ENCODE data around the gene TMED9.

Gene TMED9

GRCh38 chr5:177592010-177592834 is at the start of gene TMED9:
Gene TMED9, plus strand, starts transcription at chr5:177592203. Its CDS starts 12 bp downstream, at chr5:177592215.
- no peak within 1 kb of the TSS for H3K27ac ChIP-seq (ENCODE audit: low read length)
- H3K4me3 ChIP-seq (ENCODE audit: low read length), result peak within 1 kb of the TSS; percentile 97
- H3K4me1 ChIP-seq (ENCODE audit: insufficient read depth, low read length), result no peaks in the 10 kb centered on the region
- H3K36me3 ChIP-seq (ENCODE audit: insufficient read depth, low read depth, low read length), result peaks cover 37% of the 10 kb centered on the region
- H3K9me3 ChIP-seq (ENCODE audit: insufficient read depth, low read depth, low read length), result no peaks in the 10 kb centered on the region
- H3K27me3 ChIP-seq (ENCODE audit: insufficient read depth, low read length), result peaks cover 19% of the 10 kb centered on the region; the same call in 1 of the 2 replicates
- H3K9ac ChIP-seq (ENCODE audit: low read depth, low read length), result peak within 1 kb of the TSS; percentile 89

GRCh38 chr5:177542816-177543465 is 49.1 kb upstream of the TMED9 start:
- 0 out of 2 replicates have a peak, but pooled peaks cover 4% of the 10 kb centered on the region for H3K4me1 ChIP-seq (ENCODE audit: insufficient read depth, low read length)
- no peak overlapping the region for H3K27ac ChIP-seq (ENCODE audit: low read length)

DNA sequence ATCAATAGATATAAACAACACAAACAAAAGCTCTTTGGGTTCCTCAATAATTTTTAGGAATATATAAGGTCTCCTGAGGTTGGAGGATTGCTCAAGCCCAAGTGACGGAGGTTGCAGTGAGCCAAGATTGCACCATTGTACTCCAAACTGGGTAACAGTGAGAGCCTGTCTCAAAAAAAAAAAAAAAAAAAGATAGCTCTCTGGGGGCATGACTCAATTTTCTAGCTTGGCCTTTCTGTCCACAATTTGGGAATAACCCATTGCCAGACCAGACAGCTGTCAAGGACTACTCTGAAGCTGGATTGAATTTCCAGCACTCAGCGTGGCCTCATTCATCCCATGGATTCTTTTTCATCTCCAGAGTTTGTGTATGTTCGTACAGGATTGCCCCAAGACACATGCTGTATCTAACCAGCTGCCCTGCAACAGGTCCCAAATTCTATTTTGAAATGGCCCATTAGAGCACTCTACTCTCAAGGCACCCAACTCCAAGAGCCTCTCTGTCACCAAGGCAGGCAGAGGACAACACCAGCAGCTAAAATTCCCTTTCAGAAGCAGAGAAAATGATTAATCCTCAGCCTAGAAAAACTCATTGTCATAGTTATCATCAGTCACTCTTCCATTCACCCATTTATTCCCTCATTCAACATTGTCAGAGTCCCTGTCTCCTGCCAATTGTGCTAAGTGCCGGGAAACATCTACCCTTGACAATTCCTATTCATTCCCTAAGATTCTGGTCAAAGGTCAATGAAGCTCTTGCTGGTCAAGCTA is 46.3 kb upstream of the TMED9 start:
- Histone ChIP-seq H3K27ac (ENCODE audit: low read length) (no peak overlapping the region), H3K9me3 (ENCODE audit: insufficient read depth, low read depth, low read length) (no peaks in the 10 kb centered on the region), H3K4me3 (ENCODE audit: low read length) (no peak overlapping the region), H3K9ac (ENCODE audit: low read depth, low read length) (no peak overlapping the region), H3K36me3 (ENCODE audit: insufficient read depth, low read depth, low read length) (peaks cover 20% of the 10 kb centered on the region), H3K27me3 (ENCODE audit: insufficient read depth, low read length) (no peaks in the 10 kb centered on the region), H3K4me1 (ENCODE audit: insufficient read depth, low read length) (0 out of 2 replicates have a peak, but pooled peaks cover 4% of the 10 kb centered on the region)

More at GRCh38 chr5:177542816-177543465, 49.1 kb upstream of the TMED9 start:
- Histone ChIP-seq H3K9me3 (ENCODE audit: insufficient read depth, low read depth, low read length) (no peaks in the 10 kb centered on the region), H3K9ac (ENCODE audit: low read depth, low read length) (no peak overlapping the region), H3K27me3 (ENCODE audit: insufficient read depth, low read length) (no peaks in the 10 kb centered on the region), H3K4me3 (ENCODE audit: low read length) (no peak overlapping the region), H3K36me3 (ENCODE audit: insufficient read depth, low read depth, low read length) (peaks cover 31% of the 10 kb centered on the region)

DNA sequence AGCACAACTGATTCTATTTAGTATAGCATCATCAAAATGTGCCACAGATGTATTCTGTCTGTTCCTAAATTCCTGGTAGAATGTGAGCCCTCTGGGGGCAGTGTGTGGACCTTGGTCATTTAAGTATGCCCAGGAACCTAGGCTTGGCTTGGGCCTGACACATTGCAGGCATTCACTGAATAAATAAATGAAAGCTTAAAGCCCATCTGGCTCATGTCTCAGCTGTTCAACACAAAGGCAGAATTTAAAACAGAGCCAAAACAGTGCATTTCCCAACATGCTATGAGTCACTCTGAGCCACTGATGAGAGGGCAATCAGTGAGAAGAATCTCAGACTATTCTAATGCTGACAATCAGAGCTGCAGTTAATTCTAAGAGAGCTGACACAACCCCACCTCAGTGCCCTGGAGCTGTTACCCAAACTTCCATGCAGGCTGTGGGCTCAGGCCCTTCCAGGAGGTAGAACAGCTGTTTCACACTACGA is 45.7 kb upstream of the TMED9 start:
- Histone ChIP-seq H3K27me3 (ENCODE audit: insufficient read depth, low read length) (no peaks in the 10 kb centered on the region), H3K36me3 (ENCODE audit: insufficient read depth, low read depth, low read length) (peaks cover 24% of the 10 kb centered on the region), H3K4me1 (ENCODE audit: insufficient read depth, low read length) (0 out of 2 replicates have a peak, but pooled peaks cover 4% of the 10 kb centered on the region), H3K4me3 (ENCODE audit: low read length) (no peak overlapping the region), H3K9me3 (ENCODE audit: insufficient read depth, low read depth, low read length) (no peaks in the 10 kb centered on the region), H3K9ac (ENCODE audit: low read depth, low read length) (no peak overlapping the region), H3K27ac (ENCODE audit: low read length) (no peak overlapping the region)

GRCh38 chr5:177547736-177548135 is 44.3 kb upstream of the TMED9 start:
- Histone ChIP-seq H3K36me3 (ENCODE audit: insufficient read depth, low read depth, low read length) (peaks cover 30% of the 10 kb centered on the region), H3K4me3 (ENCODE audit: low read length) (no peak overlapping the region), H3K27me3 (ENCODE audit: insufficient read depth, low read length) (no peaks in the 10 kb centered on the region), H3K9me3 (ENCODE audit: insufficient read depth, low read depth, low read length) (no peaks in the 10 kb centered on the region), H3K9ac (ENCODE audit: low read depth, low read length) (no peak overlapping the region), H3K27ac (ENCODE audit: low read length) (no peak overlapping the region), H3K4me1 (ENCODE audit: insufficient read depth, low read length) (peaks cover 4% of the 10 kb centered on the region; the same call in 1 of the 2 replicates)

GRCh38 chr5:177548495-177548894 is 43.5 kb upstream of the TMED9 start:
- Histone ChIP-seq H3K27me3 (ENCODE audit: insufficient read depth, low read length) (no peaks in the 10 kb centered on the region), H3K36me3 (ENCODE audit: insufficient read depth, low read depth, low read length) (peaks cover 31% of the 10 kb centered on the region), H3K9me3 (ENCODE audit: insufficient read depth, low read depth, low read length) (no peaks in the 10 kb centered on the region), H3K4me1 (ENCODE audit: insufficient read depth, low read length) (peaks cover 11% of the 10 kb centered on the region; the same call in 1 of the 2 replicates), H3K27ac (ENCODE audit: low read length) (no peak overlapping the region), H3K4me3 (ENCODE audit: low read length) (no peak overlapping the region), H3K9ac (ENCODE audit: low read depth, low read length) (peak overlapping the region; percentile 2; the same call in 1 of the 2 replicates)

DNA sequence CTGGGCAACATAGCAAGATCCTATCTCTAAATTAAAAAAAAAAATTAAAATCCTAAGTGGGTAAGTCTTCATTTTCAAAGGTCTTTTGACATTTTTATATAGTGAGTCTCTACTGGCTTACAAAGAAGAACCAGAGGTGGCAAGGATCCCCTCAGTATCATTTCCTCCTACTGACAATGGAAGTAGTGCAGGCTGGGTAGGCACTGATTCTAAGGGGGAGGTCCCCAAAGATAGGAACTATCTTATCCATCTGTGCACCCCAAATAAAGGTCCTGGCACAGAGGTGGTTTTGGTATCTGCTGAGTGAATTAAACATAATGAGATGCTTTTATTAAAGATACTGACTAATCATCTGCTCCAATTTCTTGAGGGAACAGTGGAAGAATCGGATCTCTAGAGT is 41.9 kb upstream of the TMED9 start:
- Histone ChIP-seq H3K36me3 (ENCODE audit: insufficient read depth, low read depth, low read length) (peaks cover 31% of the 10 kb centered on the region), H3K4me1 (ENCODE audit: insufficient read depth, low read length) (peaks cover 11% of the 10 kb centered on the region; the same call in 1 of the 2 replicates), H3K9ac (ENCODE audit: low read depth, low read length) (no peak overlapping the region), H3K27me3 (ENCODE audit: insufficient read depth, low read length) (no peaks in the 10 kb centered on the region), H3K4me3 (ENCODE audit: low read length) (no peak overlapping the region), H3K27ac (ENCODE audit: low read length) (no peak overlapping the region), H3K9me3 (ENCODE audit: insufficient read depth, low read depth, low read length) (no peaks in the 10 kb centered on the region)

GRCh38 chr5:177552839-177553455 is 39.1 kb upstream of the TMED9 start:
- Histone ChIP-seq H3K9ac (ENCODE audit: low read depth, low read length) (peak overlapping the region; percentile 77), H3K27me3 (ENCODE audit: insufficient read depth, low read length) (no peaks in the 10 kb centered on the region), H3K4me1 (ENCODE audit: insufficient read depth, low read length) (peaks cover 7% of the 10 kb centered on the region; the same call in 1 of the 2 replicates), H3K27ac (ENCODE audit: low read length) (no peak overlapping the region), H3K4me3 (ENCODE audit: low read length) (peak overlapping the region; percentile 75), H3K36me3 (ENCODE audit: insufficient read depth, low read depth, low read length) (peaks cover 31% of the 10 kb centered on the region), H3K9me3 (ENCODE audit: insufficient read depth, low read depth, low read length) (no peaks in the 10 kb centered on the region)

DNA sequence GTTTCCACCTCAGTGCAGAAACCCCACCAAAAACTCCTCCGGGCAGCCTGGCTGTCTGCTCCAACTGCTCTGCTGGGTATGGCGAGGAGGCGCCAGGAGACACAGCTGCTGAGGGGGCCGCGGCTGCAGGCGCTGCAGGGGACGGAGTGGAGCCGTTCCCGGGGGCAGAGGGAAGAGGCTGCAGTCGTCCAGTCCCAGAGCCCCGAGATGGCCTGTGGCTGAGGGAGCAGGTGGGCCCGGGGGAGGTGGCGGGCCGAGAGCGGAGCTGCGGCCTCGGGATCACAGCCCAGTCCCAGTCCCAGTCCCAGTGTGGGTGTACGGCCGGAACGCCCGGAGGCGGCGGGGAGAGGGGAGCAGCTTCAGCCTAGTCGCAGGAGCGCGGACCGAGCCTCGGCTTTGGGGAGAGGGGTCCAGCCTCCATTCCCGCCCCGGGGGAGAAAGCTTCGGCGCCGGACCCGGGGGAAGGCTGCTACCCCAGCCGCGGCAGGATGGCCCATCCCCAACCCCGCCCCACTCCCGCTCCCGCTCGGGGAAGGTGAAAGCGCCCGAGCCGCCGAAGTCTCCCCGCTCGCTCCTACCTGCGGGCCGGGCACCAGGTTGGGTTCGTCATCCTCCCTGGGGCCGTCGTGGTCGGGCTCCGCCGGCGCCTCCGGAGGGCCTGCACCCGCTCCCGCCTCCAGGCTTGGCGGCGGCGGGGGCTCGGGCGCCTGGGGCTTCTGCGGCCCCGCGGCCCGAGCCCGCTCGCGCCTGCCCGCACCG is 38.2 kb upstream of the TMED9 start:
- no peak overlapping the region for H3K27ac ChIP-seq (ENCODE audit: low read length)

DNA sequence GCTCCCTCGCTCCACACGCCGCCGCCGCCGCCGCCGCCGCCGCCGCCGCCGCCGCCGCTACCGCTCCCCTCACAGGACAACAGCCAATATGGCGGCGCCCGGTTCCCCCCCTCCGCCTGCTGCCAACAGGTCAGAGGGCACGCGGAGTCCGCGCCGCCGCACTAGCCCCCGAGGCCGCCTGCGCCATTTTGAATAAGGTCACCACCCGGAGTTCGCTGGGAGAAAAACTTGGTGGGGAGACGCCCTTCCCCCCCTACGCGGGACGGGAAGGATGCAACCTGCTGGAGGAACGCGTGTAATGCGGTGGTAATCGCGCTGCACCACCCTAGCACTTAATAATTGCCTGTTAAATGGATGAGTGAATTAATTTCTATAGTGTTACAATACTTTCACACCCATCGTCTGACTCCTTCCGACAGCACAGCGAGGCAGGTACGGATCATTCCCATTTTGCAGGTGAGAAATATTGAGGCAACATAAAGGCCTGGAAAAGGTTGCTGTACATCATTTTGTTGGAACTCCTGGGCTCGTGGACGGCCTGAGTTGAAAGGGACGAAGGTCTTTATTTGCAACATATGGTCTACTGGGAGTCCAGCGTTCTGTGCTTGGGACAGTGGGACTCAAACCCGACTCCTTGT is 37.4 kb upstream of the TMED9 start, which contains the start of gene FAM193B:
Gene FAM193B, minus strand, starts transcription at position 90 of the 638 bp plus-strand sequence. CDS start 105 bp downstream, outside the sequence.
- H3K27ac ChIP-seq (ENCODE audit: low read length), result no peak within 1 kb of the TSS
- H3K9ac ChIP-seq (ENCODE audit: low read depth, low read length), result peak within 1 kb of the TSS; percentile 77
- peaks cover 7% of the 10 kb centered on the region; the same call in 1 of the 2 replicates for H3K4me1 ChIP-seq (ENCODE audit: insufficient read depth, low read length)
- H3K4me3 ChIP-seq (ENCODE audit: low read length), result peak within 1 kb of the TSS; percentile 75
- peaks cover 31% of the 10 kb centered on the region for H3K36me3 ChIP-seq (ENCODE audit: insufficient read depth, low read depth, low read length)
- H3K27me3 ChIP-seq (ENCODE audit: insufficient read depth, low read length), result no peaks in the 10 kb centered on the region
- no peaks in the 10 kb centered on the region for H3K9me3 ChIP-seq (ENCODE audit: insufficient read depth, low read depth, low read length)

More for the DNA sequence above, 38.2 kb upstream of the TMED9 start:
- Histone ChIP-seq H3K9me3 (ENCODE audit: insufficient read depth, low read depth, low read length) (no peaks in the 10 kb centered on the region), H3K36me3 (ENCODE audit: insufficient read depth, low read depth, low read length) (peaks cover 31% of the 10 kb centered on the region), H3K27me3 (ENCODE audit: insufficient read depth, low read length) (no peaks in the 10 kb centered on the region), H3K4me1 (ENCODE audit: insufficient read depth, low read length) (peaks cover 7% of the 10 kb centered on the region; the same call in 1 of the 2 replicates), H3K4me3 (ENCODE audit: low read length) (peak overlapping the region; percentile 75), H3K9ac (ENCODE audit: low read depth, low read length) (peak overlapping the region; percentile 77)

Measured in iPS-20b (cell line).